Neural crest cell (in vitro differentiated cells): ENCODE results near the gene ZNF708. TPM values are rescaled to one million over a fixed set of nuclear protein-coding genes. Genes with fewer than 3 reads are reported as not detected.

Experiments
- DNase-seq: peaks from one replicate; pipeline ENCODE4 v3.0.0; 2021; ENCODE audit warnings: low read depth, mixed read lengths, low spot score
- H3K27ac Mint-ChIP-seq: one replicate; pipeline ENCODE4 v1.8.0; 2021; ENCODE audit warnings: mild to moderate bottlenecking, mixed read lengths; ENCODE audit not compliant: unreplicated experiment
- H3K27me3 Mint-ChIP-seq: 2 replicates; pipeline ENCODE4 v1.8.0; 2021; ENCODE audit warnings: low read depth, mild to moderate bottlenecking, mixed read lengths
- H3K36me3 Mint-ChIP-seq: 2 replicates; pipeline ENCODE4 v1.8.0; 2021; ENCODE audit warnings: low read depth, mild to moderate bottlenecking, mixed read lengths
- H3K4me1 Mint-ChIP-seq: 2 replicates; pipeline ENCODE4 v1.8.0; 2021; ENCODE audit warnings: mixed read lengths
- H3K4me3 Mint-ChIP-seq: one replicate; pipeline ENCODE4 v1.8.0; 2021; ENCODE audit warnings: mild to moderate bottlenecking, mixed read lengths
- H3K9me3 Mint-ChIP-seq: 2 replicates; pipeline ENCODE4 v1.8.0; 2021; ENCODE audit warnings: mixed read lengths
- CTCF ChIP-seq: fragments of 200-600 bp; sonication (generic); conservative IDR thresholded peaks from 2 replicates; pipeline ENCODE4 v1.5.0; 2021; ENCODE audit warnings: antibody characterized with exemption, mild to moderate bottlenecking
- total RNA-seq: library from RNA; stranded (reverse); gene quantifications from 2 replicates; pipeline ENCODE4 v1.2.1, GENCODE V29; 2021

Gene ZNF708
- total RNA-seq, 1 donor from 2014 or later = 24.6 TPM

- H3K4me3 Mint-ChIP-seq = no peak overlapping the region
- DNase-seq = no peak
- H3K9me3 Mint-ChIP-seq = peaks cover 10% of the 10 kb centered on the region
- H3K27me3 Mint-ChIP-seq = no peaks in the 10 kb centered on the region
- H3K27ac Mint-ChIP-seq = no peak overlapping the region
- no peak for TF ChIP-seq CTCF
- peaks cover 2% of the 10 kb centered on the region for H3K36me3 Mint-ChIP-seq
- no peaks in the 10 kb centered on the region for H3K4me1 Mint-ChIP-seq
These were observed 6.5 kb upstream of the ZNF708 start for GRCh38 chr19:21335721-21336120.

DNA sequence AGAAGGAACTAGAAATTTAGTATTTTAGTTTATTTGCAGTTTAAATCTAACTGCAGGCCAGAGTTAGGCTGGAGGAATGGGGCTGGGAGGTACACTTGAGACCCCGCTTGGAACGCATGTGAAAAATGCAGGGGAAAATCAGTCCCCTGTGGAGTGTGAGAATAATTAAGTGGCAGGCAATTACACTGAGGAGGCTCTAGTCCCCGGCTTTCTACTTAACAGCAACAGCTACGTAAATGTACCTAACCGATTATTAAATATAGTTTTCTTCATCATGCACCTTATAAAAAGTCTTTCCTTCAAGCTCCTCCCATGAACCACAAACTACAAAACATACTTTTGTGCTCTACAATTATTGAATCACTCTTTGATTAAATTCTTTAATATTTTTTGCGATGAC is 804 bp downstream of the ZNF708 start:
- H3K9me3 Mint-ChIP-seq = peaks cover 9% of the 10 kb centered on the region
- no peak for TF ChIP-seq CTCF
- no peak for DNase-seq
- no peaks in the 10 kb centered on the region for H3K27me3 Mint-ChIP-seq
- peak overlapping the region; percentile 97 for H3K4me3 Mint-ChIP-seq
- peak overlapping the region; percentile 100 for H3K27ac Mint-ChIP-seq
- H3K4me1 Mint-ChIP-seq = peaks cover 39% of the 10 kb centered on the region
- peaks cover 35% of the 10 kb centered on the region for H3K36me3 Mint-ChIP-seq

- Mint-ChIP-seq H3K4me3 (peak overlapping the region; percentile 85), H3K4me1 (peaks cover 58% of the 10 kb centered on the region), H3K36me3 (peaks cover 46% of the 10 kb centered on the region), H3K9me3 (peaks cover 9% of the 10 kb centered on the region), H3K27ac (no peak overlapping the region), H3K27me3 (no peaks in the 10 kb centered on the region)
- no peak for DNase-seq
- TF ChIP-seq CTCF = no peak
These were observed 3.0 kb downstream of the ZNF708 start for GRCh38 chr19:21326169-21326568.

GRCh38 chr19:21323000-21323399 is 6.2 kb downstream of the ZNF708 start:
- TF ChIP-seq CTCF = no peak

GRCh38 chr19:21322528-21322927 is 6.7 kb downstream of the ZNF708 start:
- peak overlapping the region; percentile 90 for H3K27ac Mint-ChIP-seq
- DNase-seq = no peak
- peaks cover 40% of the 10 kb centered on the region for H3K36me3 Mint-ChIP-seq
- peaks cover 9% of the 10 kb centered on the region for H3K9me3 Mint-ChIP-seq
- no peaks in the 10 kb centered on the region for H3K27me3 Mint-ChIP-seq
- peaks cover 41% of the 10 kb centered on the region for H3K4me1 Mint-ChIP-seq
- H3K4me3 Mint-ChIP-seq = peak overlapping the region; percentile 49
- no peak for TF ChIP-seq CTCF

More at GRCh38 chr19:21323000-21323399, 6.2 kb downstream of the ZNF708 start:
- DNase-seq = no peak
- Mint-ChIP-seq H3K27ac (no peak overlapping the region), H3K4me3 (peak overlapping the region; percentile 49), H3K4me1 (peaks cover 46% of the 10 kb centered on the region), H3K9me3 (peaks cover 9% of the 10 kb centered on the region), H3K36me3 (peaks cover 41% of the 10 kb centered on the region), H3K27me3 (no peaks in the 10 kb centered on the region)

- H3K27me3 Mint-ChIP-seq = no peaks in the 10 kb centered on the region
- H3K9me3 Mint-ChIP-seq = peaks cover 9% of the 10 kb centered on the region
- peak overlapping the region; percentile 90 for H3K27ac Mint-ChIP-seq
- peak overlapping the region; percentile 57 for H3K4me3 Mint-ChIP-seq
- TF ChIP-seq CTCF = no peak
- no peak for DNase-seq
- peaks cover 40% of the 10 kb centered on the region for H3K4me1 Mint-ChIP-seq
- H3K36me3 Mint-ChIP-seq = peaks cover 41% of the 10 kb centered on the region
These were observed 7.2 kb downstream of the ZNF708 start for GRCh38 chr19:21321996-21322395.
